Activated T-helper 1 cell treated with Interleukin-2 at 50 U/mL for 16 hours (primary cell): ENCODE results near the gene PLXNB1.

ENCODE experiments used
- DNase-seq: peaks from one replicate; pipeline ENCODE4 v3.0.0-alpha.2; 2020; ENCODE audit warnings: low read depth

The PLXNB1 gene

GRCh38 chr3:48434591-48435222 lies 4.8 kb upstream of the PLXNB1 start:
- DNase-seq: no peak

GRCh38 chr3:48433472-48434118 lies 3.7 kb upstream of the PLXNB1 start:
- no peak for DNase-seq

GRCh38 chr3:48432411-48433371 lies 2.8 kb upstream of the PLXNB1 start:
- DNase-seq: no peak

- no peak for DNase-seq
Measured at GRCh38 chr3:48431224-48432029, 1.5 kb upstream of the PLXNB1 start.

GRCh38 chr3:48430708-48431101 lies 819 bp upstream of the PLXNB1 start:
- DNase-seq: no peak

- peak; percentile 47 for DNase-seq
Measured at GRCh38 chr3:48429317-48429959, 448 bp downstream of the PLXNB1 start.

- no peak for DNase-seq
Measured at GRCh38 chr3:48428572-48429316, 1.1 kb downstream of the PLXNB1 start.

GRCh38 chr3:48428088-48428571 lies 1.8 kb downstream of the PLXNB1 start:
- no peak for DNase-seq

GRCh38 chr3:48427630-48427962 lies 2.3 kb downstream of the PLXNB1 start:
- no peak for DNase-seq

GRCh38 chr3:48426944-48427629 lies 2.8 kb downstream of the PLXNB1 start:
- DNase-seq: no peak

- no peak for DNase-seq
Measured at GRCh38 chr3:48426401-48426909, 3.4 kb downstream of the PLXNB1 start.

- no peak for DNase-seq
Measured at GRCh38 chr3:48425281-48425812, 4.5 kb downstream of the PLXNB1 start.

- no peak for DNase-seq
Measured at GRCh38 chr3:48423883-48424695, 5.8 kb downstream of the PLXNB1 start.

GRCh38 chr3:48423241-48423882 lies 6.5 kb downstream of the PLXNB1 start:
- DNase-seq: no peak

- DNase-seq: no peak
Measured at GRCh38 chr3:48422681-48423080, 7.2 kb downstream of the PLXNB1 start.

- no peak for DNase-seq
Measured at GRCh38 chr3:48422272-48422671, 7.6 kb downstream of the PLXNB1 start.

GRCh38 chr3:48420561-48420960 lies 9.3 kb downstream of the PLXNB1 start:
- DNase-seq: no peak

GRCh38 chr3:48419597-48419996 lies 10.3 kb downstream of the PLXNB1 start:
- no peak for DNase-seq
